GM18873 (cell line): Measurements from ENCODE around the gene AP4B1.
"Not testable (repeated sequence)": the region's sequence is repeated elsewhere in the genome, so short reads cannot be mapped to it uniquely, and the experiment has no call there.

Experiments used
- ATAC-seq: cut with Tn5 transposase; IDR thresholded peaks from one replicate; pipeline ENCODE4 v1.9.1; 2021; ENCODE audit warnings: mild to moderate bottlenecking, moderate library complexity, moderate number of reproducible peaks; ENCODE audit not compliant: unreplicated experiment, low FRiP score

AP4B1 gene

GRCh38 chr1:113904674-113905434 lies at the start of gene AP4B1, which contains the start of gene DCLRE1B:
AP4B1 (minus strand) TSS chr1:113904799; CDS start chr1:113904717, 82 bp downstream.
DCLRE1B (plus strand) TSS chr1:113905326; CDS start chr1:113905587, 261 bp downstream.
- peak; percentile 86 for ATAC-seq

GRCh38 chr1:113951719-113952118 lies 47.1 kb upstream of the AP4B1 start:
- ATAC-seq, result no peak

- ATAC-seq, result no peak
These were observed 46.3 kb upstream of the AP4B1 start for GRCh38 chr1:113950908-113951307.

- no peak for ATAC-seq
These were observed 44.4 kb upstream of the AP4B1 start for GRCh38 chr1:113949007-113949406.

GRCh38 chr1:113948151-113948550 lies 43.6 kb upstream of the AP4B1 start:
- not testable (repeated sequence) for ATAC-seq

- no peak for ATAC-seq
These were observed 42.9 kb upstream of the AP4B1 start for GRCh38 chr1:113947388-113948107.

GRCh38 chr1:113946678-113947387 lies 42.2 kb upstream of the AP4B1 start:
- ATAC-seq, result no peak

GRCh38 chr1:113946112-113946511 lies 41.5 kb upstream of the AP4B1 start:
- no peak for ATAC-seq

GRCh38 chr1:113945329-113945728 lies 40.7 kb upstream of the AP4B1 start:
- ATAC-seq, result no peak

- no peak for ATAC-seq
These were observed 38.6 kb upstream of the AP4B1 start for GRCh38 chr1:113943028-113943811.

- no peak for ATAC-seq
These were observed 37.9 kb upstream of the AP4B1 start for GRCh38 chr1:113942527-113942926.

GRCh38 chr1:113941245-113941559 lies 36.6 kb upstream of the AP4B1 start:
- no peak for ATAC-seq

- ATAC-seq, result no peak
These were observed 36.0 kb upstream of the AP4B1 start for GRCh38 chr1:113940365-113941244.

GRCh38 chr1:113938192-113938591 lies 33.6 kb upstream of the AP4B1 start:
- no peak for ATAC-seq

- no peak for ATAC-seq
These were observed 32.5 kb upstream of the AP4B1 start for GRCh38 chr1:113937146-113937545.

GRCh38 chr1:113935970-113936369 lies 31.4 kb upstream of the AP4B1 start:
- ATAC-seq, result no peak

GRCh38 chr1:113935176-113935575 lies 30.6 kb upstream of the AP4B1 start:
- ATAC-seq, result no peak

- ATAC-seq, result no peak
These were observed 30.0 kb upstream of the AP4B1 start for GRCh38 chr1:113934511-113935055.

- no peak for ATAC-seq
These were observed 29.4 kb upstream of the AP4B1 start for GRCh38 chr1:113934006-113934405.
